ENCODE results near the gene OCEL1. TPM values are rescaled to one million over a fixed set of nuclear protein-coding genes. Genes with fewer than 3 reads are reported as not detected.
A peak's percentile ranks its signal among the peaks of the same experiment; 100 is the strongest.

The OCEL1 gene
- total RNA-seq, 1 donor from 2014 or later, result 22.4 TPM

DNA sequence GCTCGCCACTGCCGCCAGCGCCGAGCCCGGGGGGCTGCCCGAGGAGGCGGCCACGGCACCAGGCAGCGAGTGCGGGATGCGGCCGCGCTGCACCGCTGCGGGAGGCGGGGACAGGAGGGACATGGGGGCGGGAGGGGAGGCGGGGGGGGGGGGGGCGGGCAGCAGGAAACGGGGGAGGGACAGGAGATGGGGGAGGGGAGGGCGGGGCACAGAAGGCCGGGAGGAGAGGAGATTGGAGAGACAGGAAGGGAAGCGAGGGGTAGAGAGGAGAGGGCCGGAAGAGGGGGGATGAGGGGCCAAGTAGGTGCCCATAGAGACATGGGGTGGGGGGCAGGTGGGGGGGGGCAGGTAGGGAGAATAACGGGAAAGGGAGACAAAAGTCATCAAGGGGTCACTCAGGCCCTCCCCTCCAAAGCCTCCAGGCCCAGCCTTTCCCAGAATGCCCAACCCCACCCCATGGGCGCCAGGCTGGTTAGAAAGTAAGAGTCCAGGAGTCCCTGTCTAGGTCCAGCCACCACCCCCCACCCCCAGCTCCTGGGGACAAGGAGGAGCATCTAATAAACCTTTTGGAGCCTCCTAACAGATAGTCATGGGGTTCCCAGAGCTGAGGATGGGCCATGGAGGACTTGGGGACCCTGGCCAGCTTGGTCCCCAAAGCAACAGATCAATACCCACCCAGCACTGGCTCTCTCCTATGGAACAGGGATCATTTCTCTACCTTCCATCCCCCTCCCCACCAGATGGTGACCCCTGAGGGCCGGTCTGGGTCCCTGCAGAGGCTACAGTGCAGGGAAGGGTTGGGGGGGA lies 10.1 kb downstream of the OCEL1 start:
- no peak for ATAC-seq (ENCODE audit: poor library complexity)
- DNase-seq, result no peak
- intact Hi-C loops (cut with DNase I), result no loop called here

DNA sequence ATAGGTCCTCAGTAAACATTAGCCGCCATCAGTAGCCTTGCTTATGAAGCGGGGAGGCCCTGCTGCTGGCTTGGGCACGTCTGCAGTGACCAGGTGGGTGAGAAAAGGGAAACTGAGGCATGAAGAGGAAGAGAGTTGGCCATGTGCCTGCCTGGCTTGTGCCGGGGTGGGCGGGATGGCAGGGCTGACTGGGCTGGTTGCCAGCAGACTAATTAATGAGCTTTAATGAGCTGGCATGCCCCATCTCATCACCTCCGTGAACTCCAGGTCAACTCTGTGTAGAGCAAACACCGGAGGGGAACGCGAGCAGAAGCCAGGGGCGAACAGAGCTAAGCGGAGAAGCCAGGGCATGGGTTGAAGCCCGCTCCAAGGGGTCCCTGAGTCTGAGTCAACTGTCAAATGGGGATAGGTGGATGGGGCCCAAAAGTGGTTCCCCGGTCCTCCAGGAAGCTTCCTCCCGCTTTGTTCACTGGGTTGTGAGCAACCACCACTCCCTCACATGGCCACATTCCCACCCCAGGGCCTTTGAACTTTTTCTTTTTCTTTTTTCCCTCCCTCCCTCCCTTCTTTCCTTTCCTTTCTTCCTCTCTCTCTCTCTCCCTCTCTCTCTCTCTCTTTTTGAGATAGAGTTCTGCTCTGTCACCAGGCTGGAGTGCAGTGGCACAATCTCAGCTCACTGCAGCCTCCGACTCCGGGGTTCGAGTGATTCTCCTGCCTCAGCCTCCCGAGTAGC lies 11.0 kb downstream of the OCEL1 start:
- DNase-seq, result no peak
- ATAC-seq (ENCODE audit: poor library complexity), result no peak
- intact Hi-C loops (cut with DNase I), result no loop called here

DNA sequence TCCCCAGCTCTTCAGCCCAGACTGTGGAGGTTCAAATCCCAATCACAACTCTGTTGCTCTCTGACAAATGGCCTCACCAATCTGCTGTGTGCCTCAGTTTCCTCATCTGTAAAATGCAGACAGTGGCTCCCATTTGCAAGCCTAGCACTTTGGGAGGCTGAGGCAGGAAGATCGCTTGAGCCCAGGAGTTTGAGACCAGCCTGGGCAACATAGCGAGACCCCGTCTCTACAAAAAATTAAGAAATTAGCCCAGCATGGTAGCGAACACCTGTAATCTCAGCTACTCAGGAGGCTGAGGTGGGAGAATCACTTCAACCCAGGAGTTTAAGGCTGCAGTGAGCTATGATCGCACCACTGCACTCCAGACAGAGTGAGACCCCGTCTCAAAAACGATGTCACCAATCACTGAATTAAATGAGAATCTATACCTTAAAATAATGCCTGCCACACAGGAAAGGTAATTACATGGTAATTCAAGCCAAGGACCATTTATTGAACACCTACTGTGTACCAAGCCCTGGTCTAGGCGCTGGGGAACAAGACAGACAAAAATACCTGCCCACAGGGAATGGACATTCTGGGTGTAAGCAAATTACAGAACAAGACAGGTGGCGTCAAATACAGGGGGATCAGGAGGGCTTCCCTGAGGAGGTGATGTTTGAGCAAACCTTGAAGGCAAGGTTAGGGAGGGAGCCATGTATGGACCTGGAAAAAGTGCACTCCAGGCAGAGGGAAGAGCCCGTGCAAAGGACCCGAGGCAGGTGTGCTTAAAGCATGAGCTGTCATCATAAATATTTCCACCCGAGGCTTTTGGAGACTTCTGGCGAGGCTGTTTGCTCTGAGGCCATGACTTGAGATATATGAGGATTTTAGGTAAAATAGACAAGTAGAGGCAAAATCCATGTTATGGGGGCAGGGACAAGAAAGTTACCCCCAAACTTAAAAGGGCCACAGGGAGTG lies 12.0 kb downstream of the OCEL1 start:
- intact Hi-C loops (cut with DNase I), result no loop called here
- ATAC-seq (ENCODE audit: poor library complexity) (no peak), DNase-seq (no peak)

DNA sequence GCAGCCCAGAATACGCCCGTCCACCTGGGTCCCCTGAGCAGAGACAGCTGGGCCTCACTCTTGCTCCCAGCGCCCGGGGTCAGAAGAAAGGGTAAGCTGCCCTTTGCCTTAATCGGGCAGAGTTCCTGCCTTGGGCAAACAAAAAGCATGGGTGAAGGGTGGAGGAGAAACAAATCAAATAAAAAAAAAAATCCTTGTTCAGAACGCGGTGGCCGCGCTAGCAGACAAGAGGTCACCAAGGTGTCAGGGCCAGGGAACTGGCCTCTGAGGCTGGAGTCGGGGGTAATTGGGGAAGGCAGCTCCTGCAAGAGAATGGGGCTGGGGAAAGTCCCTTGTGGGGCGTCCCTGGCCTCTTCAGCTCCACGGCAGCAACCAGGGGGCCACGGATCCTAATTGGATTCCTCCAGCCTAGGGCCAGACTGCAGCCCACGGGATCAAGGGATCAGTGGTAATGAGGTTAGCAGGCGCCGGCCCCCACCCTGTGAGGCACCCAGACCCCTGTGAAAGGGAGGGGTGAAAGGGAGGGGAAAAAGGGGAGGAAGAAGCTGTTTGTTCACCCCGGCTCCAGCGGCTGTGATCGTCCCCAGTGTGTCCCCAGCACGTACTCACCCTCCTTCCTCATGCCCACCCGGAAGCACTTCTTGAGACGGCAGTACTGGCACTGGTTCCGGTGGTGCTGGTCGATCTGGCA lies 14.2 kb downstream of the OCEL1 start:
- intact Hi-C loops (cut with DNase I), result no loop called here
- no peak for ATAC-seq (ENCODE audit: poor library complexity)
- DNase-seq, result no peak

DNA sequence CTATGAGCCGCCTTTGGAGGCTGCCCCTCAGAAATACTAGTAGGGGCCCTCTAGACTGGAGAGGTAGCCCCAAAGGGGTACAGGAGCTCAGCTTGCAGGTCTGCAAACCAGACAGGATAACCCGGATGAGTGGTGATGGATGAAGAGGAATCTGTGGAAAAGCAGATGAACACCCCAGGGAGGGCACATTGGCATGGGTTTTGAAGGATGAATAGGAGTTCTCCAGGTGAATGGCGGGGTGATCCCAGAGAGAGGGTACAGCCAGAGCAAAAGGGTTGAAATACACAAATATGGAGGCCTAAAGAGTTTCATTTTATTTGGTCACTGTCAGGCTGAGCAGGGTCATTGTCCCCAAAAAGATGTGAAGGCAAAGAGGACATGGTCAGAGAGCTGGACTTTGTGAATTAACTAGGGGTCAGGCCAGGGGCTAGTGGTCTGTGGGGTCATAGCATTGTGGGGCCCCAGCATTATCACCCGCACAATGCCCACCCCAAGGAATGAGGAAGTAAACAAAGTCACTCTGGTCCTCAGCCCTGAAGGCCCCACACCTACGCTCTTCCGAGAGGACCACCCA lies 14.9 kb downstream of the OCEL1 start:
- DNase-seq (no peak), ATAC-seq (ENCODE audit: poor library complexity) (no peak)
- intact Hi-C loops (cut with DNase I), result no loop called here

DNA sequence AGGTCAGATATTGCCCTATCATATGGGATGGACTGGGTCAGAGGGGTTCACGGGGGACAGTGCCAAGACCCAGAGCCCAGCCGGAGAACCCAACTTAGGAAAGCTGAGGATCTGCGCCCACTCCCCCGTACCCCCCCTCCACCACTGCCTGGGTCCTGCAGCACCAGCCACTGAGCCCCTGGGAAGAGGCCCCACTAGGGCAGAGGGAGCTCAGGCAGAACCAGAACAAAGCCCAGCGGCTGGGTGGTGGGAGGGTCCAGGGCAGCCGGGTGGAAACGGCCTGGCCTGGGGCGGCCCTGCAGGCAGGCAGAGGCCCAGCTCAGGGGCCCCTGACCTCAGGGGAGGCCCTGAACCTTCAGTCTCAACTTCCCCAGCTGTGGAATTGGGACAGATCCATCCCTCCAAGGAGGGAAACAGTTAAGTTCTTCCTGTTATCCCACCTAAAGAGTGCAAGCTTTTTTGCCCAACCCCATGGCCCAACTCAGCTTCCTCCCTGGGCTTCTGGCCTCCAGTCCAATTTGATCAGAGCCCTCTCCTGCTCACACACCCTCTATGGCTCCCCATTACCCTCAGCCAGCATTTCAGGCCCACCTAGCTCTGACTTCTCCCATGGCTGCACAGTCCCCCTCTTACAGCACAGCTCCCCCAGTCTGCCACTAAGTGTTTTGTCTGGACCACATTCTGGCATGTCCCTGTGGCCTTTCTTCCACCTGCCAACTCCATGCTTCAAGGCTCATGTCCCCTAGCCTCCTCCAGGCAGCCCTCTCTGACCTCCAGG lies 16.6 kb downstream of the OCEL1 start:
- DNase-seq (no peak), ATAC-seq (ENCODE audit: poor library complexity) (no peak)
- intact Hi-C loops (cut with DNase I), result no loop called here

DNA sequence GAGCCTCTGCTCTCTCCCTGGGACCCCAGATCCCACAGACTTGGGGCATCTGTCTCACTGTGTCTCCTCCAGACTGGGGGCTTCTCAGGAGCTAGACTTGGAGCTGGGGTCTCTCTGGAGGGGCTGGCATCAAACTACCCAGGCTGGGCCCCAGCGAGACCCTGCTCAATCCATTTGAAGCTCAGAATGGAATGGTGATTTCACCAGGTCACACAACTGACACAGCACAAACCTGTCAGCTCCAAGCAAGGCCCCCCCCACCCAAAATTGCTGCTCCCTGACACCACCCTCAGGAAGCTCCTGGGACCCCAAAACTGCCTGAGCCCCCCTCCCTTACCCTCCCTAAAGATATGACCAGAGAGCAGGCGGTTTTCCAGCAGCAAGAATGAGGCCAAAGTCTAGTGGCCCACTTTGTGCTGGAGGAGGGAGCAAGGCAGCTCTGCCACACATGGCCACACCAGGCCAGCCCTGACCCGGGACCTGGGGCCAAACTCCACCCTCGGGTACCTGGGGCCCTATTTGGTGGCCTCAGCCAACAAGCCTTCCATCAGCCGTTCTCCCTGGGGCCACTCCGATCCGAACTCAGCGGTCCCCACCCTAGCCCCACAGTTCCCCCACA lies 17.3 kb downstream of the OCEL1 start:
- DNase-seq (no peak), ATAC-seq (ENCODE audit: poor library complexity) (no peak)
- intact Hi-C loops (cut with DNase I), result no loop called here

DNA sequence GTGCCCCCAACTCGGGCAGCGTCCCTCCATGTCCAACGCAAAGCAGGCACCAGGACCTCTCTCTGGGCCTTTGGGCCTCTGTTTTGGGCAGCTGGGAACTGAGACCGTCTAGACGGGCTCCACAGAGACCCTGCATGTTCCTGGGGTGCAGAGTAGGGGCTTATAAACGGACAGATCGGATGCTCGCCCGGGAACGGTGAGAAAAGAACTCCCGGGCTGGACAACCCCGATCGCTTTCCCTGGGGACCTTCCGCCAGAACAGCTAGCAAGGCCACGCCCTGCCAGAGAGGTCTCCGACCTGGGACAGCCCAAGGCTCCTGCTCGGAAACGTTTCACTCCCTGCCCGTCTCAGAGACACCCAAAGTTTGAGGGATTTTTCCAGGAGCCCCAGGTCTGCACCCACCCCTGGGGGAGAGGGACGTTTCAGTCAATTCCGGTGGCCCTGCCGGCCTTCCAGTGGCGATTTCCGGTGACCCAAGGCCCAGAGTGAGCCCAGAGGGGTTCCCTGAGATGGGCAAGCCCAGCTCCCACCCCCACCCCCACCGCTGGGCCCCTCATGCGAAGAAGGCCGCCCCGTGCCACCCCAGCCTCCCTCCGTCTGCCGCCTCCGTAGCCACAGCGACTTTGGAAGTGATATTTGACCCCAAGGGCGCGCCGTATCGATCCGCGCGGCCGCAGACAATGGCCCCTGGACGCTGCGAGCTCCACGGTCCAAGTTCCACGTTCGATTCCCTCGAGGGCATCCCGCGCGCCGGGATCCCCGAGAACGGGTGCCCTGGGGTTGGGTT lies 18.0 kb downstream of the OCEL1 start:
- DNase-seq, result peak; percentile 80
- peak; percentile 32 for ATAC-seq (ENCODE audit: poor library complexity)
- intact Hi-C loops (cut with DNase I), result no loop called here

DNA sequence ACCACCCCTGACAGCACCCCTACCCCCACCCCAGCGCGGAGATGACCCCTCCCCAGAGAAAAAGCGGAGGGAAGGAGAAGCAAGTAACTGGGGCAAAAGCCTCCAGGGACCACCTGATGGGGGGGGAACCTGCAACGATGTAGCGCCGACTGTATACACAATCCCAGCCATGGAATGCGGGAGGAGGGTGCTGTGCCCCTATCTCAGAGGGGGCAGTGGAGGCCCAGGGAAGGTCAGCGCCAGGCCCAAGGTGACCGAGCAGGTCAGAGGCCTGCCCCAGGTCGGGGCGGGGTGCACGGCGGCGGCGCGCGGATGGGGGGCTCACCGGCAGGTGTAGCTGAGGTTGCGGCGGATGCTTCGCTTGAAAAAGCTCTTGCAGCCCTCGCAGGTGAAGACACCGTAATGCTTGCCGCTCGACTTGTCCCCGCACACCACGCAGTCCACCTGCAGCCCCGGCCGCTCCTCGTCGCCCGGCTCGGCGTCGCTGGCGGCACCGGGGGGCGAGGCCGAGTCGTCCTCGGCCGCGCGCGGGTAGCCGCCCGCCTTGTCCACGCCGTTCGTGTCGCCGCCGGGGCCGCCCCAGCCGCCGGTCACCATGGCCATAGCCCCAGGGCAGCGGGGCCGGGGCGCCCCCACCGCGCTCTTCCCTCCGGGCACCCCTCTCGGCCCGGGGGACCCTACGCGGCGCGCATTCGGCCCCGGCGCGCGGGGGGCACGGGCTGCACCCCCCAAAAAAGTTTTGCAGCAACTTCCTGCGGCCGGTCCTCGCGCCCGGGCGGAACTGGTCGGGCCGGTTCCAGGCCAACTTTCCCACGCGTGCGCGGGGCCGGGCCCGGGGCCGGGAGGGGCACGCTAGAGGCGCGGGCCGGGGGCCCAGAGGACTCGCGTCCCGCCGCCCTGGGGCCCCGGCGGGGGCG lies 18.9 kb downstream of the OCEL1 start:
- intact Hi-C loops (cut with DNase I), result no loop called here
- DNase-seq (peak; percentile 67), ATAC-seq (ENCODE audit: poor library complexity) (no peak)

DNA sequence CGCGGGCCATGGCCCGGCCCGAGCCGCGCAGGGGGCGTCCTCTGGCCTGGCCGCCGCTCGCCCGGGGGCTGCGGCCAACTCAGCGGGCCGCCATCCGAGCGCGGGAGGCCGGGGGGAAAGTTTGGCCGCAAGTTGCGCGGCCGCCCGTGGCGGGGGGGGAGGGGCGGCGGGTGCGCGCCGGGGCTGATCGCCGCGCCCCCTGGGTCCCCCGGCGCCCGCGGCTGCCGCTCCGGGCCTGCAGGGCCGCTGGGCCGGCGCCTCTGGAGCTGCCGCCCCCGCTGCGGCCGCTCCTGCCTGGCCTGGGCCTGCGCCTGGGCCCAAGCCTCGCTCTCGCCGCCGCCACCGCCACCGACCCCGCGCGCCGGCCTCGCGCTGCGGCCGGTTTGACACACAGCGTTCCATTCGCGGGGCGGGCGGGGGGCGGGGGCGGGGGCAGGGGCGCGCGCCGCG lies 19.5 kb downstream of the OCEL1 start, which contains the start of gene NR2F6:
TSS of gene NR2F6 (minus strand) at position 385 of the 450 bp plus-strand sequence. CDS start 699 bp downstream, outside the sequence.
- ATAC-seq (ENCODE audit: poor library complexity) (no peak), DNase-seq (no peak)
- intact Hi-C loops (cut with DNase I), result no loop called here

DNA sequence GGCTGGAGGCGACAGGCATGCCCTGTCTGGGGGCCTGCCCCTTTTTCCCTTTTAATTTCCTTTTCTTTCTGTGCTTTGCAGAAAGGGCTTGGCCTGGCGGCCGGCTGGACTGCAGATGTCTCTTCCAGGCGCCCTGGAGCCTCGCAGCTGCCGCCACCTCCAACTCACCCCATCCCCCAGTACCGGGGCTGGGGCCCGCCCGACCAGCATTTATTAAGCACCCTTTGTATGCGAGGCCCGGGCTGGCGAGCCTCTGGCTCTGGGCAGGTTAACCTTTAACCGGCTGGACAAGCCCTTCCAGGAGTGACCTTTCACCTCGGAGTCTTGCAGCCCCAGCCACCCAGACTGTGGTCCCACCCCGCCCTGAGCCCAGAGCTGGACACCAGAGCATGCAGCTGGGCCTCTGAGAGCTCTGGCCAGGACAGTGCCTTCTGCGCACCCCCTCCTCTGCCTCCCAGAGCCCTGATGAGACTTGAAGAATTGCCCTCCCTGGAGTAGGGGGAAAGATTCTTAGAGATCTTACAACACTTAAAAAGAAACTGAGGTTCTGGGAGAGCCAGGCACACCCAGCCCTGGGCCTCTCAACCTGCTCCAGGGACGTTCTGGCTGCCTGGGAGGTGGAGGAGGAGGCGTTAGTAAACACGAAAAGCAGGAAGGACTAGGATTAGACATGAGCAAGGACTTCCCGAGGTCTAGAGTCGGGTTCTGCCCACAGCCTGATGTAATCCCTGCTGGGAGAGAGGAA lies 20.8 kb downstream of the OCEL1 start:
- peak; percentile 0 for ATAC-seq (ENCODE audit: poor library complexity)
- DNase-seq, result no peak
- intact Hi-C loops (cut with DNase I), result no loop called here

DNA sequence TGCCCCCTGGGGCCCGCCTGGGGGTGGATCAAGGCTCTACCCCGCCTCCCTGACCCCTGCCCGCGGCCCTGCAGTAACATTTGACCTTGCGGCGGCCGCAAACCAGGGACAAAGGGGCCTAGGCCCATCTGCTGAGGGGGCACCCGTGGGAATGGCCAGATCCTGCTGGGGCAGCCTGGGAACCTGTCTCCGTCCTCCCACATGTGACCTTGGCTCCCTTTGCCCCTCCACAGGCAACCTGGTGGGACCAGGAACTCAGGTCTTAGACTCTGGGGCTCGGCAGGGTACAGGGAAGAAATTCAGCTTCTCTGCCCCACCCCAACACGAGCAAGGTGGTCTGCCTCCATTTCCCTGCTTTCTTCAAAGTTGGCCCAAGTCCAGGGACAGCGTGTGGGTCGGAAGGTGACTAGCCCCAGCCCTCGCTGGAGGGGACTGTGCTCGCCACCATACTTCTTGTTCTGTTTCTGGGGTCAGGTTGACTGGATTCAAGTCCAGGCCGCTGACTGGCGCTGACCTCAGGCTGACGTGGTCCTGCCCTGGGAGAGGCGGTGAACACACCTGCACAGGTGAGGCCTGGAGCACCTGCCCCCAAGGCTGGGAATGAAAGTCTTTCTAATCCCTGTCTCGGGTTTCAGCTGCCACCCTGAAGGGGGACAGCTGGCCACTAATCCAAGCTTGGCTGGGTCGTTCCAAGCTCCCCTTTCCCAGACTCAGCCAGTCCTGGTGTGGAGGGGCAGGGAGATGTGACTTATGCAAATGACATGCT lies 22.2 kb downstream of the OCEL1 start:
- DNase-seq, result no peak
- intact Hi-C loops (cut with DNase I), result no loop called here
- no peak for ATAC-seq (ENCODE audit: poor library complexity)

DNA sequence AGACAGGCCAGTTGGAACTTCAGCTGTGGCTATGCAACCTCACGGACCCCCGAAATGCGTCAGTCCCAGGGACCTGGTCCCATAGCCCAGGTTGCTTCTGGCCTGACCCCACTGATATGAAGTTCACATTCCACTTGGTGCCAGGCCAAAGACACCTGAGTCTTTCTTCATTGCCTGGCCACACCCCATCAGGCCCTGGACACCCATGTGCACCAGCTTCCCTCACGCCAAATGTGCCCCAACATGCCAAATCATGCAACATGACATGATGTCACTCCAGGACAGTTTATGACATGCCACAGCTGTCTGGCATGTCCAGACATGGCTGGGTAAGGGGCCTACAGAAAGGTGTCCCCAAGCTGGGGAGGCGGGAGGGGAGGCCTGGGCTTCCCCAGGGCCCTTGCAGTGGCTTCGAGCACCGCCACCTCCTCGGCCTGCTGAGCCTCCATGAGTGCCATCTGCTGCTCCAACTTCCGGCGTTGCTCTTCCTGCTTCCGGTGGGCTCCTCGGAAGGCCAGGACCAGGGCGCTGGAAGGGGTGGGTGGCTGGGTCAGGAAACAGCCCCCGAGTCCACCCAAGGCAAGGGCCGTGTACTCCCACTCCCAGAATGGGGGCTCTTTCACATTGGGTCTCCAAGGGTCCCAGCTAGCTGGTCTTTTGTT lies 24.0 kb downstream of the OCEL1 start:
- intact Hi-C loops (cut with DNase I), result no loop called here
- ATAC-seq (ENCODE audit: poor library complexity) (no peak), DNase-seq (no peak)
